Calu3 (cell line): ENCODE data around the gene SLC27A3. TPM values are rescaled to one million over a fixed set of nuclear protein-coding genes. Genes with fewer than 3 reads are reported as not detected.

Source experiments
- BruUV-seq: library from RNA; stranded (reverse); fragments of 400-500 nt; replicated peaks from 2 replicates; lab custom pipeline; 2021; lab: Mats Ljungman, UMichigan
- CTCF ChIA-PET: fragments of 300-600 bp; sonication (Branson Sonifier 250); formaldehyde crosslinking; loops from one replicate; lab custom pipeline; 2022; ENCODE audit warnings: antibody characterized with exemption; lab: Charles Lee
- DNase-seq: peaks from one replicate; pipeline ENCODE4 v3.0.0; 2022
- H3K27ac Mint-ChIP-seq: one replicate; pipeline ENCODE4 v1.8.0; 2022; ENCODE audit warnings: mixed read lengths; ENCODE audit not compliant: unreplicated experiment
- H3K27me3 Mint-ChIP-seq: one replicate; pipeline ENCODE4 v1.8.0; 2022; ENCODE audit warnings: mixed read lengths; ENCODE audit not compliant: unreplicated experiment
- H3K36me3 Mint-ChIP-seq: one replicate; pipeline ENCODE4 v1.8.0; 2022; ENCODE audit warnings: mild to moderate bottlenecking, moderate library complexity, mixed read lengths; ENCODE audit not compliant: insufficient read depth, unreplicated experiment
- H3K4me1 Mint-ChIP-seq: one replicate; pipeline ENCODE4 v1.8.0; 2022; ENCODE audit warnings: mild to moderate bottlenecking, low read depth, mixed read lengths; ENCODE audit not compliant: unreplicated experiment
- H3K4me3 Mint-ChIP-seq: one replicate; pipeline ENCODE4 v1.8.0; 2022; ENCODE audit warnings: mild to moderate bottlenecking, low read depth, moderate library complexity, mixed read lengths; ENCODE audit not compliant: unreplicated experiment
- H3K9me3 Mint-ChIP-seq: one replicate; pipeline ENCODE4 v1.8.0; 2022; ENCODE audit warnings: low read depth, mixed read lengths; ENCODE audit not compliant: unreplicated experiment
- CTCF ChIP-seq: fragments of 200-600 bp; IDR thresholded peaks from one replicate; pipeline ENCODE4 v1.8.0; 2022; ENCODE audit warnings: antibody characterized with exemption; ENCODE audit not compliant: unreplicated experiment
- intact Hi-C: fragments of 100-400 bp; cut with micrococcal nuclease; formaldehyde crosslinking; loops from one replicate; pipeline ENCODE4 v1.10.0; 2022; ENCODE audit not compliant: unreplicated experiment
- total RNA-seq: library from RNA; stranded (reverse); gene quantifications from 2 replicates; pipeline ENCODE4 v1.2.3, GENCODE V29; 2022

The SLC27A3 gene
- total RNA-seq, 1 experiment from 2014 or later, result 11.9 TPM

GRCh38 chr1:153773096-153773921 is 1.9 kb upstream of the SLC27A3 start:
- Mint-ChIP-seq H3K9me3 (no peaks in the 10 kb centered on the region), H3K27ac (no peak overlapping the region), H3K4me1 (peaks cover 6% of the 10 kb centered on the region), H3K27me3 (no peaks in the 10 kb centered on the region), H3K36me3 (peaks cover 52% of the 10 kb centered on the region), H3K4me3 (no peak overlapping the region)
- intact Hi-C loops, result no loop called here
- DNase-seq, result no peak
- no peak for TF ChIP-seq CTCF
- BruUV-seq, result TSS peak; percentile 66
- CTCF ChIA-PET, result interaction anchor here (0.7 kb wide), 1 partner anchor 58 kb away, joined by 3 read pairs; no protein-coding TSS in a partner anchor

GRCh38 chr1:153774026-153774595 is 1.1 kb upstream of the SLC27A3 start:
- H3K27me3 Mint-ChIP-seq, result peaks cover 3% of the 10 kb centered on the region
- no peak for TF ChIP-seq CTCF
- CTCF ChIA-PET, result interaction anchor here (0.7 kb wide), 1 partner anchor 58 kb away, joined by 3 read pairs; no protein-coding TSS in a partner anchor
- no peak for DNase-seq
- no TSS peak for BruUV-seq
- H3K27ac Mint-ChIP-seq, result no peak overlapping the region
- no peak overlapping the region for H3K4me3 Mint-ChIP-seq
- H3K4me1 Mint-ChIP-seq, result peaks cover 6% of the 10 kb centered on the region
- intact Hi-C loops, result no loop called here
- no peaks in the 10 kb centered on the region for H3K9me3 Mint-ChIP-seq
- H3K36me3 Mint-ChIP-seq, result peaks cover 45% of the 10 kb centered on the region

- Mint-ChIP-seq H3K27ac (no peak overlapping the region), H3K4me3 (peak overlapping the region; percentile 74)
Observed at GRCh38 chr1:153775458-153776327, 486 bp downstream of the SLC27A3 start.

More at GRCh38 chr1:153775458-153776327, 486 bp downstream of the SLC27A3 start:
- peaks cover 14% of the 10 kb centered on the region for H3K27me3 Mint-ChIP-seq
- peak; percentile 82 for DNase-seq
- TF ChIP-seq CTCF, result no peak
- H3K9me3 Mint-ChIP-seq, result no peaks in the 10 kb centered on the region
- peaks cover 6% of the 10 kb centered on the region for H3K4me1 Mint-ChIP-seq
- peaks cover 42% of the 10 kb centered on the region for H3K36me3 Mint-ChIP-seq
- CTCF ChIA-PET, result interaction anchor here (0.6 to 1.4 kb wide), 6 partner anchors 9 to 497 kb away, joined by 3 to 4 read pairs (median 3); partner anchors contain the start of gene S100A13
- no TSS peak for BruUV-seq
- intact Hi-C loops, result no loop called here
